CD14-positive monocyte (primary cell): Measurements from ENCODE around the gene TSSK2. TPM values are rescaled to one million over a fixed set of nuclear protein-coding genes. Genes with fewer than 3 reads are reported as not detected.
A peak's percentile ranks its signal among the peaks of the same experiment; 100 is the strongest.
"Not testable (repeated sequence)": the region's sequence is repeated elsewhere in the genome, so short reads cannot be mapped to it uniquely, and the experiment has no call there.

Experiments
- DNase-seq, 3 donors: peaks; one replicate each; pipeline ENCODE4 v3.0.0-alpha.2; 2011 to 2022
- H2AFZ ChIP-seq: 2 replicates; pipeline ENCODE4 v1.6.0; 2012; ENCODE audit warnings: mild to moderate bottlenecking, low read depth, low read length, inconsistent platforms; ENCODE audit not compliant: insufficient read depth, poor library complexity, severe bottlenecking
- H3K27ac ChIP-seq, 2 donors: 1 replicate in 1 of 2; 2 replicates in 1 of 2; pipeline ENCODE4 v1.5.1; 2012 to 2013; ENCODE audit warnings: low read length in 2 of 2, control low read depth in 1 of 2, inconsistent platforms in 1 of 2, low read depth in 1 of 2, mild to moderate bottlenecking in 1 of 2
- H3K27me3 ChIP-seq, 2 donors: one replicate each; pipeline versions ENCODE4 v1.6.0 to v1.6.1; 2011 to 2013; ENCODE audit warnings: low read length in 2 of 2; ENCODE audit not compliant: control insufficient read depth in 2 of 2, insufficient read depth in 2 of 2
- H3K36me3 ChIP-seq, 2 donors: replicated peaks in 1 of 2; 1 replicate in 1 of 2; 2 replicates in 1 of 2; pipeline versions ENCODE4 v1.5.1 to v1.6.1; 2012 to 2013; ENCODE audit warnings: low read length in 2 of 2, control low read depth in 1 of 2, inconsistent platforms in 1 of 2, mild to moderate bottlenecking in 1 of 2; ENCODE audit not compliant: insufficient read depth in 2 of 2, control insufficient read depth in 1 of 2
- H3K4me1 ChIP-seq, 2 donors: 1 replicate in 1 of 2; 2 replicates in 1 of 2; pipeline versions ENCODE4 v1.5.1 to v1.6.1; 2012 to 2013; ENCODE audit warnings: low read length in 2 of 2, control low read depth in 1 of 2, inconsistent platforms in 1 of 2, mild to moderate bottlenecking in 1 of 2, moderate library complexity in 1 of 2; ENCODE audit not compliant: insufficient read depth in 2 of 2, control insufficient read depth in 1 of 2
- H3K4me2 ChIP-seq: replicated peaks from 2 replicates; pipeline ENCODE3; 2012; ENCODE audit warnings: low read length, moderate library complexity, mild to moderate bottlenecking; ENCODE audit not compliant: poor library complexity, severe bottlenecking; ENCODE audit errors: extremely low read depth
- H3K4me3 ChIP-seq, 3 experiments: fragments of 200-600 bp in 1 of 3; sonication (generic) in 1 of 3; replicated peaks in 1 of 3; 1 replicate in 2 of 3; 2 replicates in 1 of 3; pipeline ENCODE4 v1.5.1; 2011 to 2013; ENCODE audit warnings: low read length in 3 of 3, mild to moderate bottlenecking in 3 of 3, control low read depth in 2 of 3, low read depth in 2 of 3, inconsistent platforms in 1 of 3, moderate library complexity in 1 of 3
- H3K79me2 ChIP-seq: 2 replicates; pipeline ENCODE4 v1.6.0; 2012; ENCODE audit warnings: mild to moderate bottlenecking, control low read depth, inconsistent platforms, low read length, moderate library complexity; ENCODE audit not compliant: insufficient read depth
- H3K9ac ChIP-seq: 2 replicates; pipeline ENCODE4 v1.6.0; 2017; ENCODE audit warnings: low read length, mild to moderate bottlenecking; ENCODE audit not compliant: insufficient read depth, poor library complexity, severe bottlenecking
- H3K9me3 ChIP-seq, 2 donors: replicated peaks in 1 of 2; 1 replicate in 1 of 2; 2 replicates in 1 of 2; pipeline versions ENCODE4 v1.5.1 to v1.6.1; 2012 to 2013; ENCODE audit warnings: low read length in 2 of 2, control low read depth in 1 of 2; ENCODE audit not compliant: control insufficient read depth in 1 of 2, insufficient read depth in 1 of 2
- H4K20me1 ChIP-seq: 2 replicates; pipeline ENCODE4 v1.6.0; 2012; ENCODE audit warnings: mild to moderate bottlenecking, low read length, control low read depth, moderate library complexity; ENCODE audit not compliant: insufficient read depth
- H3K27ac Mint-ChIP-seq, 7 donors: one replicate each; pipeline ENCODE4 v1.8.0; 2020; ENCODE audit warnings: mild to moderate bottlenecking in 7 of 7, mixed read lengths in 7 of 7, moderate library complexity in 6 of 7, inconsistent platforms in 2 of 7
- H3K27me3 Mint-ChIP-seq, 3 donors: one replicate each; pipeline ENCODE4 v1.8.0; 2021 to 2022; ENCODE audit warnings: low read depth in 3 of 3, mild to moderate bottlenecking in 3 of 3, mixed read lengths in 3 of 3, moderate library complexity in 3 of 3, inconsistent platforms in 1 of 3
- H3K36me3 Mint-ChIP-seq, 2 donors: one replicate each; pipeline ENCODE4 v1.8.0; 2020; ENCODE audit warnings: mixed read lengths in 2 of 2, inconsistent platforms in 1 of 2, mild to moderate bottlenecking in 1 of 2
- H3K4me1 Mint-ChIP-seq: one replicate; pipeline ENCODE4 v1.8.0; 2020; ENCODE audit warnings: mild to moderate bottlenecking, mixed read lengths
- H3K4me3 Mint-ChIP-seq, 2 donors: one replicate each; pipeline ENCODE4 v1.8.0; 2020; ENCODE audit warnings: mild to moderate bottlenecking in 2 of 2, mixed read lengths in 2 of 2, moderate library complexity in 1 of 2
- H3K9me3 Mint-ChIP-seq, 7 donors: one replicate each; pipeline ENCODE4 v1.8.0; 2020 to 2022; ENCODE audit warnings: mixed read lengths in 7 of 7, mild to moderate bottlenecking in 6 of 7, moderate library complexity in 6 of 7, inconsistent platforms in 2 of 7
- CTCF ChIP-seq: fragments of 200-600 bp; IDR thresholded peaks from one replicate; pipeline ENCODE4 v1.8.0; 2022; ENCODE audit warnings: antibody characterized with exemption, mild to moderate bottlenecking
- WGBS: methylation state at CpG from one replicate; pipeline ENCODE4 v1.1.5; 2013; ENCODE audit warnings: missing lambda C conversion rate; ENCODE audit not compliant: insufficient coverage; 5-methylcytosine and 5-hydroxymethylcytosine counted together
- intact Hi-C, 2 donors: fragments of 100-400 bp; cut with micrococcal nuclease; formaldehyde crosslinking; loops; one replicate each; pipeline versions ENCODE4 v1.15.0 to v1.15.1; 2023
- polyA plus RNA-seq, 3 donors: library from polyadenylated mRNA; depleted of rRNA in 1 of 3; unstranded in 2 of 3; stranded (reverse) in 1 of 3; fragments of 300-500 nt in 2 of 3; fragments of >200 nt in 1 of 3; fragmentation: Illumina TruSeq in 2 of 3; gene quantifications; 1 replicate in 2 of 3; 2 replicates in 1 of 3; pipeline ENCODE4 v1.2.3, GENCODE V29; 2012 to 2021

Gene TSSK2
- polyA plus RNA-seq, 3 donors, result 0.04 TPM; not detected in 2

- H3K9me3 Mint-ChIP-seq, H3K27me3 ChIP-seq, H3K9ac ChIP-seq, H3K9me3 ChIP-seq, H2AFZ ChIP-seq, DNase-seq, H3K27me3 Mint-ChIP-seq, intact Hi-C loops: not testable (repeated sequence)
- H3K27ac ChIP-seq, result peak overlapping the region; percentile 92 to 96
- H3K36me3 Mint-ChIP-seq, result peaks cover 47 to 65% of the 10 kb centered on the region in 2 donors
- H3K4me3 ChIP-seq, result peak overlapping the region in 1 of 3 experiments; percentile 70
- H3K4me1 ChIP-seq, result peaks cover 50 to 52% of the 10 kb centered on the region in 2 donors
- no CpG with 5 or more reads among the region's 32 CpGs for WGBS
- peaks cover 66% of the 10 kb centered on the region for H3K79me2 ChIP-seq
- peaks cover 55% of the 10 kb centered on the region for H3K4me1 Mint-ChIP-seq
- peaks cover 10% of the 10 kb centered on the region for H4K20me1 ChIP-seq
- H3K27ac Mint-ChIP-seq, result peak overlapping the region; percentile 92 to 99 (median 96)
- H3K36me3 ChIP-seq, result peaks cover 15 to 61% of the 10 kb centered on the region in 2 donors
- peak overlapping the region; percentile 77 for H3K4me2 ChIP-seq
- peak overlapping the region; percentile 57 to 85 for H3K4me3 Mint-ChIP-seq
These were observed 46.5 kb upstream of the TSSK2 start for GRCh38 chr22:19084586-19084985.

GRCh38 chr22:19085233-19085718, 45.8 kb upstream of the TSSK2 start:
- Mint-ChIP-seq H3K27me3 (no peaks in the 10 kb centered on the region), H3K9me3 (no peaks in the 10 kb centered on the region), H3K4me3 (peak overlapping the region; percentile 57 to 85), H3K36me3 (peaks cover 41 to 62% of the 10 kb centered on the region in 2 donors), H3K27ac (peak overlapping the region; percentile 92 to 99 (median 96)), H3K4me1 (peaks cover 60% of the 10 kb centered on the region)
- Histone ChIP-seq H3K36me3 (peaks cover 10 to 54% of the 10 kb centered on the region in 2 donors), H3K9me3 (no peaks in the 10 kb centered on the region), H3K27ac (peak overlapping the region; percentile 92 to 96), H3K4me3 (peak overlapping the region in 2 of 3 experiments; percentile 12 to 70), H3K79me2 (peaks cover 68% of the 10 kb centered on the region), H3K27me3 (no peaks in the 10 kb centered on the region), H3K4me2 (peak overlapping the region; percentile 77), H4K20me1 (peaks cover 5% of the 10 kb centered on the region), H3K9ac (peak overlapping the region; percentile 55), H3K4me1 (peaks cover 50 to 54% of the 10 kb centered on the region in 2 donors), H2AFZ (peak overlapping the region; percentile 6)
- intact Hi-C loops, result loop anchor here (5.0 kb wide), 1 partner anchor 37 kb away; the partner anchor contains the start of gene DGCR2 (in 2 of the 2)
- peak; percentile 28 for TF ChIP-seq CTCF
- WGBS, result no CpG with 5 or more reads among the region's 1 CpG
- DNase-seq, result peak in 2 of 3 donors; percentile 37 to 55
